ENCODE data around the gene WDR1.

WDR1 gene

DNA sequence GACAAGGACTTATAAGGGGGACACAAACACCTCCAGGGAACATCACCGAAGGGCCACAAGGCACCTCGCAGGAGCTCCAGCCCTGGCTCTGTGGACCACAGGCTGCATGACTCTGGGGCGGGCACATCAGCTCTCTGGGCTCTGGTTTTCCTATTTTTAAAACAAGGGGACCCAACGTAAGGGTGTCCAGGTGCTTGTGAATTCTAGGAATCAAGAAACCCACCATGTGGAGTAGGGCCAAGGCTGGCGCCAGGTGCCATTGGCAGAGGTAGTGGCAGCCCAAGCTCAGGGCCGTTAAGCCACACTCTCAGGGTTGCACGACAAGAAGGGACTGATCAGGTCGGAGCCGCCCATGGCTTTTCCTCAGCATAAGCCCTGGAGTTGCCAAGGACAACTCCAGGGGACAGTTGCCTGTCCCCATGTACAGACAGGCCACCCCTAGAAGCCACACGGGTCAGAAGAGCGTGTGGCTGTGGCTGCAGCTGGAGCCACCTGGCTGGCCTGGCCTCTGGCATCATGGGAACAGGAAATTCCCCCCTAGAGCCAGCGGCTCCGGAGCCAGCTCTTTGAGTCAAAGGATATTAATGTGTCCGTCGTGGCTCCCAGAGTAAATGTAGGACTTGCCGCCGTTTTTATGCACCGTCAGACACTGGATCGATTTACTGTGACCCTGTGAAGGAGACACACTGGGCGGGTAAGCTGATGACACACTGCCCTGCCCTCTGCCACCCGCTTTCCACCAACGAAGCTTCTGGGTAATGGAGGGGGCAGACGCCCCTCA lies 32.5 kb downstream of the WDR1 start:
- peak; percentile 17 for DNase-seq

DNA sequence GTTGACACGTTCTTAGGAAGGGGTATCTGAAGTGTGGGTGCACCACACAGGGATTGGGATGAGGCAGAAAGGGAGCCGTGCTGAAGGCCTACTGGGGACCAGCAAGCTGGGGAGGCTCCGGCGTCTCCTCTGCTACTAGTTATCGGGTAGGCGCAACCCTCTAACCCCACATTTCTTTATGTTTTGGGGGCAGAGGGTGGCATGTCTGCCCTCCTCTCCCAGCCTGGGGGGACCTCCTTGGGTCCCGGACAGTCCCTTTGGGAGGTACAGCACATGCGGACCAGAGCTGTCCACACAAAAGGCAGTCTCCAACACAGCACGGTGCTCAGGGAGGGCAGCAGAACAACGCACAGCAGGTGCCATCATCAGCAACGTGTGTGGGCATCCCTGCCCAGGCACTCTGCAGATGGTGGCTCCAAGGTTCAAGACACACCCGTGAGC lies 33.2 kb downstream of the WDR1 start:
- peak; percentile 20 for DNase-seq

GRCh38 chr4:10082459-10083272 lies 33.9 kb downstream of the WDR1 start:
- DNase-seq, result peak; percentile 21

GRCh38 chr4:10082047-10082446 lies 34.6 kb downstream of the WDR1 start:
- peak; percentile 16 for DNase-seq

- peak; percentile 10 for DNase-seq
Observed at GRCh38 chr4:10081218-10081606, 35.4 kb downstream of the WDR1 start.

DNA sequence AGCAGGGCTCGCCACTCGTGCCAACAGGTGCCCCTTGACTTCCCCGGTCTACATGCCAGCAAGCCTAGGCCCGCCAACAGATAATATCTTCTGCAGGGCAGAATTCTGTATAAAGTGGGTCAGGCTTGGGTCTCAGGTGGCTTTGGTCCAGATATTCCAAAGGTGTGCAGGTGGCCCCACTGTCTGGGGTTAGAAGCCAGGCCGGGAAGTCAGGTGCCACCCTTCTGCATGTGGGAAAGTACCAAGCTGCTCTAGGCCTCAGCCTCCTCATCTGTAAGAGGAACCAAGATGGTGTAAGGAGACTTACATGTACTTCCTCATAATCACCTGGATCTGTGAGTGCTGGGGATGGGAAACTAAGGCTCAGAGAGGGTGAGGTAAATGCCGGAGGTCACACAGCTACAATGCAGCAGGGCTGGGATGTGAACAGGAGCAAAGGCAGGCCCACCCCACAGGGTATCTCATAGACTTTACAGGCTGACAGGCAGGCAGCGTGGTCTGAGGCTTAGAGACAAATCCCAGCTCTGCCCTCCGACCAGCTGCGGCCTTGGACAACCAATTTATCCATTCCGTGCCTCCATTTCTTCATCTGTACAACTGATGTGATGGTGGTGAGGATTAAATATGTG lies 35.9 kb downstream of the WDR1 start:
- no peak for DNase-seq

DNA sequence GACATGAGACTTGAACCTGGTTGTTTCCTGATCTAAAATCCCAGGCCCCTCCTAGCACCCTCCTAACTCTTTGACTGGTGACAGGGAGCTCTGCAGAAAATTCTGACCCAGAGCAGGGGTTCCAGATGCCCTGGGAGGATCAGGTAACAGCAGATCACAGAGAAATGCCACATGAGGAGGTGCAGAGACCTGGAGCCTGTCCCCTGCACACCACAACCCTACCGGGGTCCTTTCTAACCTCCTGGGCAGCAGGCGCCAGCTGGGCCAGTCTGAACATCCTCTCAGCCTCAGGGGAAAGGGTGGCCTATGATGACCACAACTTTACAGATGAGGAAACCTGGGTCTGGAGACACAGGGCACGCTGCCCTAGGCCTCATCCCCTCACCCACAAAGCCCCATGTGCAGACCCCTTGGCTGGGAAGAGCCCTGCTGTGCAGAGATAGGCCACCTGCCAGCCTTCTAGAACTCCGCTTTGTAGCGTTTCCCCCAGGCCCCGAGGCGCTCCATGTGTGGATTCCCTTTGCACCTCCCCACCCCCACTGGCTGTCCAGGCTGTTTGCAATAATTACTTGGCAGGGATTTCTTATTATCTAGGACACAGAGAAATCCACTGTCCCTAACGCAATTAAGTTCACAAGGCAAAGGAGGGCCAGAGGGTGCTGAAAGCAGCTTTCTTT lies 36.5 kb downstream of the WDR1 start:
- DNase-seq, result no peak

DNA sequence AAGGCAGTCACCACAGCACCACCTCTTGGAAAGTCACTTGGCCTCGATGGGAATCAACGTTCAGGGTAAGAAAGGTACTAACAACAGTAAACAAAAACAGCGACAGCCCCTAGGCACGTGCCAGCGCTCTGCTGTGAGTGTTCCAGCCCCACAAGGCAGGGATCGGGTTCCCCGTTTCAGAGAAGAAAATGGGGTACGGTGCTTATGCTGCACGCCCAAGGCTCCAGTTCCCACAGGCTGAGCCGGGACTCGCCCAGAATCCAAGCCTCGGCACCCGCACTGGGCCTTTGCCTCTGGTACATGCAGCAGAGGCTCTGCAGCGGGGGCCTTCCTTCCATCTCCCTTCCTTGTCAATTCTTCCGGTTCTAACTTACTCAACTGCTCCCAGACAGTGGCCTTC lies 37.3 kb downstream of the WDR1 start:
- no peak for DNase-seq

DNA sequence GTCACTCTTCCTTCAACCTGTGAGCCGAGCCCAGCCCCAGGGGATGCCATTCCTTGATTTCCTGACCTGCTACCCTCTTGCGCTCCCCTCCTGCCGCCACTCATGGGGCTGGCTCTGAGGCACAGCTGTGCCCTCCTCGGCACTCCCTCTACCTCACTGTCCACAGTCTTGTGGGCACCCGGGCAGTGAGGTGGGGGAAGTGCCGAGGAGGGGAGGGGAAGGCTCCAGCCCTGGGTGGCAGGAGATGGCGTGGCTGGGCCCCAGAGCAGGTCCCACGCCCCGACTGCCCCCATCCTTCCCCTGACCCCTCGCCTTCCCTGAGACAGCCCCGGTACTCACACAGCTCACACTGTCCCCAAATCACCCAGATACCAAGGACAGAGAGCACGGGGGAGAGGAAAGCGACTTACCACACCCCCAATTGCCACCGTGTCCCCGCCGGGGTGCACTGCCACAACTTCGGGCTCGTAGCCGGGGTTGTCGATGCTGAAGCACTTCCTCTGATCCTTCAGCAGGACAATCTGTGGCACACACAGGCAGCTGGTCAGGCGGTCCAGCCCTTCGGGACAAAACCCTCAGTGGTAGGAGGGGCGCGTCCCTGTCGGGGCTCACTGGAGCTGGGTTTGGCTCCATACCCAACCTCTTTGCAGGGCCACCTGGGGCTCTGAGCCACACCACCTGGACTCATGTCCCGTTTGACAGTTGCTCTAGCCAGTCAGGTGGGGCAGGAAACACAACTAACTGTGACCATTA lies 37.9 kb downstream of the WDR1 start:
- no peak for DNase-seq

GRCh38 chr4:10077483-10078335 lies 38.9 kb downstream of the WDR1 start:
- DNase-seq, result no peak

GRCh38 chr4:10077076-10077475 lies 39.5 kb downstream of the WDR1 start:
- DNase-seq, result no peak

DNA sequence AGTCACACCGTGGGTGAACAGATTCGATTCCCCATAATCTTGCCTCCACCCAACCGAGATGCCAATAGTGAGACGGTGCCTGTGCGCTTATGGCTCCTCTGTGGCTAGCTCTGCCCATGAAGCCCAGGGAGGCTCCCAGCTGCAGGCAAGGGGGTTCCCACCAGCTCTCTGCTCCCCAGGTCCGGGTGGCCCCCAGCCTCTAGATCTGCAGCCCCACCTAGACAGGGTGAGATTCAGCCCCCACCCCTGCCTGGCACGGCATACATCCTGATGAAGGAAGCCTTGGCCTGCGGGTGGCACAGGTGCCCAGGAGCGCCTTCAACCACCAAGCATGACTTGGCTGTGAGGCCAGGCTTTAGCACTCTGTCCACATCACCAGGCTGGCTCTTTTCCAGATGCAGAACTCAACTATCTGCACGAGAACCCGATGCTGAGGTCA lies 40.6 kb downstream of the WDR1 start:
- DNase-seq, result no peak

DNA sequence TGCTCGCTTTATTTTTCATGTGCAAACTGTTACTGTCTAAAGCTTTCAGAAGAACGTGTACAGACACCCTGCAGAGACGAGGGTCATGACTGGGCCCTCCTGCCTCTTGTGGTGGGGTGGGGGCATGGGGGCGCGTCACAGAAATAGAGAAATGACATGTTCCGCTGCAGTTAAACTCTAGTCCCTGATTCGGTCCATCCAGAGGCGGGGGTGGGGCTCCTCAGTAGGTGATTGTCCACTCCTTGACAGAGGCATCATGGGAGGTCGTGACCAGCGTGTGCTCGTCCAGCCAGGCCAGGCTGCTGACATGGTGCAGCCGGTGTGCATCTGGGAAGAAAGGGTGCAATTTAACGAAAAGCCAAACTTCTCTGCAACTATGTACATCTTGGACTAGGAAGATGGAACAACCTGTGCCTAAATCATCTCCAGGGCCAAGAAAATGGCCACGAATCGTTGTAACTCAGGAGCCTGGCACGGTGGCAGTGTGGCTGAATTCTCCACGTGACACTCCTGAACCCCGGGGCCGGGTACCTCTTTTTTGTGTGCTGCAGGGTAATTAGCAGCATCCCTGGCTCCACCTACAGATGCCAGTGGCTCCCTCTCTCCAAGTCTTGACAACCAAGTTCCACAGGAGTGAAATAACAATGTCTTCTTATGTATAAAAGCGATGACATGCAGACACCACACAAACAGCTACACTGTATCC lies 41.3 kb downstream of the WDR1 start:
- DNase-seq, result no peak

GRCh38 chr4:10074767-10075105 lies 41.9 kb downstream of the WDR1 start:
- no peak for DNase-seq

DNA sequence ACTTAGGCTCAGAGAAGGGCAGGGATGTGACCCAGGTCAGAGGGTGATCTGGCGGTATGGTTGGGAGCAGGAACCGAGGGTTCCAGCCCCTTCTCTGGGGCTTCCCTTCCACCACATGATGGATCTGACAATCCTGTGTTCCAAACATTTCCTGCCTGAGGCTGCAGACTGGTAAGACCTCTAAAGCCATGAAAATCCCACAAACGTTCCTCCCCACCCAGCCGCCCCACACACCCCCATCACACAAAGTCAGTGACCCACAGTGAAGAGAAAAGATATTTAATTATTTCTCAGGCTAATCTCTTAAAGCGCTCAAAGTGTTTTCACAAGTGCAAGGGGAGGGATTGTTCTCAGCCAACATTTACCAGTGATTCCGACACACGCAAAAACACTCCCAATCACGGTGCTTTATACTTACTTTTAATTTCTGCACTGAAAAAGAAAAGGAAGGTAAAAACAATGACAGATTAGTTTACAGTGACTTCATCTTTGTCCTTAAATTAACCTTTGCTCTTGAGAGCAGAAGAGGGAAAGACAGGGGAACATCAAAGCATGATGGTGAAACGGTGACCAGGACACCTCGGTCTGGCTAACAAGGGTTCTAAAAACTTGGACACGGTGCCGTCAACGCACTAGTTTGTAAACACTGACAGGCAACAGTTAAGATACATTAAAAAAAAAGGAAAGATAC lies 42.4 kb downstream of the WDR1 start:
- DNase-seq, result no peak

- DNase-seq, result no peak
Observed at GRCh38 chr4:10072420-10073017, 44.1 kb downstream of the WDR1 start.

- DNase-seq, result no peak
Observed at GRCh38 chr4:10069075-10069642, 47.4 kb downstream of the WDR1 start.

- no peak for DNase-seq
Observed at GRCh38 chr4:10066670-10067651, 49.6 kb downstream of the WDR1 start.
